Measurements from ENCODE around the gene EMID1. TPM values are rescaled to one million over a fixed set of nuclear protein-coding genes. Genes with fewer than 3 reads are reported as not detected.

Gene EMID1
- total and polyA plus RNA-seq, 2 experiments from 2014 or later, result 11.5 to 15.0 TPM

DNA sequence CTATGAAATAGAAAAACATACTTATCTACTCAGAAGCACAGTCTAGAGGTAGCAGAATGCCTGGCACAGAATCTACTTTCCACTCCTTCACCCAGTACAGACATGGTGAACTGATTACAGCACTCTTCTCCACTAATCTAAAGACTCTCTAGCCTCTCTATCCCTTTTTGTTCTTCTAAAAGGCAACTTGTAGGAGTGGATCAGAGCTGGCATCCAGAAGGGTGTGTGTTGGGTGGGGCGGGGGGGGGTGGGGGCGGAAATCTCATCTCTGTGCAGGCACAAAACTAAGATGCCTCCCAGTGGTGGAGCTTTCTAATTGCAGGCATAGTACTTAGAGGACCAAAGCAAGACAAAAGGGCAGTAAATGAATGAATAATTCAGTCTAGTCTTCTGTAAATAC lies 11.5 kb upstream of the EMID1 start:
- DNase-seq (ENCODE audit: low spot score), result no peak
- H3K9me2 ChIP-seq (replicated peaks; ENCODE audit: insufficient read depth), result no peaks in the 10 kb centered on the region
- no peak overlapping the region for H3K4me2 ChIP-seq

DNA sequence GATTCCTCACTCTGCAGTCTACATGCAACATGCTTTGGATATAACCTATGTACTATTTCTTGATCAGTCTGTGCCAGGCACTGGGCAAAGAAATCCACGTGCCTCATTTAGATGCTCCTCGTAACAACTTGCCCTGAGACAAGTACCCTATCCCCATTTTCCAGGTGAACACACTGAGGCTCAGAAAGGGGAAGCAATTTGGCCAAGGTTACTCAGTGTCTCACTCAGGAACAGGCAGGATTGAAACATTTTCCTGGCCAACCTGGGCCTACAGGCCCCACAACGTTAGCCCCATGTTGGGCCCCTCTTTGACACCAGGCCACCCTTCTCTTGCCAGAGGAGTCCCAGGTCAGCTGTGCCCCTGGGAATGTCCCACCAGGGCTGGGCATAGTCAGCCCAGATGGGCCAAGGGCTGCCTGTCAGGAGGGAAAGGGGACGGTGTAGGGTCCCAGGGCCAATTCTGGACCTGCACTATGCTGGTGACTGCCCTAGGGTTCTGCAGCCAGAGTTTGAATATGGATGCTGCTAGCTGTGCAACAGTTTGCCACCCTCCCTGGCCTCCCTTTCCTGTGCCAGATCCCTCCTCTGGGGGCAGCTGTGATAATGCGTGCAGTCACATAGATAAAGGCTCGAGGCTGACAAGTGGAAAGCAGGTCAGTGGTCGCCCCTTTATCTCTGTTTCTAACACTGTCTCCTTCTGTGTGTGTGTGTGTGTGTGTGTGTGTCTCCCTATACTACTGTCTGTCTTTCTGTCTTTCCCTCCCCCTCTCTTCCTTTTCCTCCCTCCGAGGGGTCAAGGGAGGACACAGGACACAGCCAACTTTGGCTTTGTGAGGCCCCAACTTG lies 10.4 kb upstream of the EMID1 start:
- Histone ChIP-seq H3K4me2 (no peak overlapping the region), H3K9me3 (ENCODE audit: low read depth) (no peaks in the 10 kb centered on the region), H4K20me1 (ENCODE audit: insufficient read depth, poor library complexity, severe bottlenecking) (no peaks in the 10 kb centered on the region), H3K36me3 (replicated peaks; ENCODE audit: insufficient read depth, low read depth) (no peaks in the 10 kb centered on the region), H3K27me3 (no peaks in the 10 kb centered on the region), H3K79me2 (no peaks in the 10 kb centered on the region), H3K4me1 (ENCODE audit: insufficient read depth) (no peaks in the 10 kb centered on the region), H3K9me2 (replicated peaks; ENCODE audit: insufficient read depth) (no peaks in the 10 kb centered on the region), H2AFZ (no peak overlapping the region), H3K4me3 (no peak overlapping the region), H3K27ac (no peak overlapping the region)
- DNase-seq (ENCODE audit: low spot score), result no peak
- TF ChIP-seq, protein P1, sequence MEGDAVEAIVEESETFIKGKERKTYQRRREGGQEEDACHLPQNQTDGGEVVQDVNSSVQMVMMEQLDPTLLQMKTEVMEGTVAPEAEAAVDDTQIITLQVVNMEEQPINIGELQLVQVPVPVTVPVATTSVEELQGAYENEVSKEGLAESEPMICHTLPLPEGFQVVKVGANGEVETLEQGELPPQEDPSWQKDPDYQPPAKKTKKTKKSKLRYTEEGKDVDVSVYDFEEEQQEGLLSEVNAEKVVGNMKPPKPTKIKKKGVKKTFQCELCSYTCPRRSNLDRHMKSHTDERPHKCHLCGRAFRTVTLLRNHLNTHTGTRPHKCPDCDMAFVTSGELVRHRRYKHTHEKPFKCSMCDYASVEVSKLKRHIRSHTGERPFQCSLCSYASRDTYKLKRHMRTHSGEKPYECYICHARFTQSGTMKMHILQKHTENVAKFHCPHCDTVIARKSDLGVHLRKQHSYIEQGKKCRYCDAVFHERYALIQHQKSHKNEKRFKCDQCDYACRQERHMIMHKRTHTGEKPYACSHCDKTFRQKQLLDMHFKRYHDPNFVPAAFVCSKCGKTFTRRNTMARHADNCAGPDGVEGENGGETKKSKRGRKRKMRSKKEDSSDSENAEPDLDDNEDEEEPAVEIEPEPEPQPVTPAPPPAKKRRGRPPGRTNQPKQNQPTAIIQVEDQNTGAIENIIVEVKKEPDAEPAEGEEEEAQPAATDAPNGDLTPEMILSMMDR (IDR thresholded peaks at IDR 0.05; ENCODE audit: poor library complexity), result no peak
- TF ChIP-seq EZH2phosphoT487 (IDR thresholded peaks at IDR 0.05; ENCODE audit: low read depth, severe bottlenecking, unreplicated experiment) (no peak), EZH2 (IDR thresholded peaks at IDR 0.05; ENCODE audit: borderline replicate concordance) (no peak)
- 59% methylated on average over 7 of the region's 8 CpGs for WGBS (ENCODE audit: low lambda C conversion rate, missing lambda C conversion rate)

More for the DNA sequence above, 11.5 kb upstream of the EMID1 start:
- Histone ChIP-seq H3K79me2 (no peaks in the 10 kb centered on the region), H3K27ac (no peak overlapping the region), H2AFZ (no peak overlapping the region), H3K4me1 (ENCODE audit: insufficient read depth) (no peaks in the 10 kb centered on the region), H3K36me3 (replicated peaks; ENCODE audit: insufficient read depth, low read depth) (no peaks in the 10 kb centered on the region), H3K9me3 (ENCODE audit: low read depth) (no peaks in the 10 kb centered on the region), H3K4me3 (no peak overlapping the region), H3K27me3 (no peaks in the 10 kb centered on the region), H4K20me1 (ENCODE audit: insufficient read depth, poor library complexity, severe bottlenecking) (no peaks in the 10 kb centered on the region)
- WGBS (ENCODE audit: low lambda C conversion rate, missing lambda C conversion rate), result 88% methylated on average over 1 of the region's 2 CpGs
- TF ChIP-seq EZH2 (IDR thresholded peaks at IDR 0.05; ENCODE audit: borderline replicate concordance), result no peak
- TF ChIP-seq, protein P1 (IDR thresholded peaks at IDR 0.05; ENCODE audit: poor library complexity), result no peak
- TF ChIP-seq EZH2phosphoT487 (IDR thresholded peaks at IDR 0.05; ENCODE audit: low read depth, severe bottlenecking, unreplicated experiment), result no peak

- Histone ChIP-seq H3K9me2 (replicated peaks; ENCODE audit: insufficient read depth) (no peaks in the 10 kb centered on the region), H2AFZ (no peak overlapping the region), H3K9me3 (ENCODE audit: low read depth) (no peaks in the 10 kb centered on the region), H3K4me3 (no peak overlapping the region), H3K79me2 (no peaks in the 10 kb centered on the region), H3K27me3 (no peaks in the 10 kb centered on the region), H3K4me2 (no peak overlapping the region), H3K27ac (no peak overlapping the region), H3K4me1 (ENCODE audit: insufficient read depth) (no peaks in the 10 kb centered on the region), H4K20me1 (ENCODE audit: insufficient read depth, poor library complexity, severe bottlenecking) (no peaks in the 10 kb centered on the region), H3K36me3 (replicated peaks; ENCODE audit: insufficient read depth, low read depth) (no peaks in the 10 kb centered on the region)
- WGBS (ENCODE audit: low lambda C conversion rate, missing lambda C conversion rate), result 81% methylated on average over 10 of the region's 10 CpGs
- DNase-seq (ENCODE audit: low spot score), result no peak
- TF ChIP-seq EZH2 (IDR thresholded peaks at IDR 0.05; ENCODE audit: borderline replicate concordance) (no peak), EZH2phosphoT487 (IDR thresholded peaks at IDR 0.05; ENCODE audit: low read depth, severe bottlenecking, unreplicated experiment) (no peak)
- TF ChIP-seq, protein P1 (IDR thresholded peaks at IDR 0.05; ENCODE audit: poor library complexity), result no peak
Measured at GRCh38 chr22:29195964-29196666, 9.6 kb upstream of the EMID1 start.

Measured in hepatocyte (in vitro differentiated cells).